K562 (cell line): Measurements from ENCODE around the gene SDF4. TPM values are rescaled to one million over a fixed set of nuclear protein-coding genes. Genes with fewer than 3 reads are reported as not detected.

Experiments used
- ATAC-seq: fragments of 200-7000 bp; cut with Tn5 transposase; 3 replicates; pipeline ENCODE4 v1.9.1; 2020; ENCODE audit warnings: moderate library complexity
- BruUV-seq: library from RNA; stranded (reverse); fragments of 400-500 nt; replicated peaks from 2 replicates; lab custom pipeline; 2021; lab: Mats Ljungman, UMichigan
- CTCF ChIA-PET: fragments of 300-600 bp; formaldehyde crosslinking; extraction: SDS; loops from one replicate; lab custom pipeline; 2021; ENCODE audit warnings: low intra/inter-chr PET ratio; lab: Yijun Ruan, JAX
- POLR2A ChIA-PET: fragments of 300-600, 350-650 bp; sonication (Branson Sonifier 250); formaldehyde crosslinking; extraction: SDS; loops from one replicate; lab custom pipeline; 2021; ENCODE audit warnings: antibody characterized with exemption, inconsistent platforms; lab: Yijun Ruan, JAX
- DNase-seq, 4 experiments: peaks; one replicate each; pipeline versions ENCODE4 v3.0.0 to v3.0.0-alpha.2; 2011 to 2018; ENCODE audit warnings: low spot score in 3 of 4, mixed read lengths in 3 of 4; ENCODE audit errors: extremely low read depth in 1 of 4
- FAIRE-seq: peaks from 2 replicates; lab custom pipeline; 2011; peaks lifted over from hg19 to GRCh38; lab: Jason Lieb, UNC
- H2AFZ ChIP-seq: 2 replicates; pipeline ENCODE4 v1.6.0; 2011; ENCODE audit warnings: low read depth, low read length, control low read depth, inconsistent platforms
- H3K27ac ChIP-seq: fragments of 200-600 bp; 3 replicates; pipeline ENCODE4 v1.8.0; 2011; ENCODE audit warnings: low read depth, mild to moderate bottlenecking, control low read depth, inconsistent platforms, low read length, moderate library complexity, mixed read lengths; ENCODE audit errors: extremely low read depth
- H3K27me3 ChIP-seq, 2 experiments: fragments of 300-600 bp in 1 of 2; 2 replicates in 1 of 2; 3 replicates in 1 of 2; pipeline versions ENCODE4 v1.6.0 to v1.8.0; 2011; ENCODE audit warnings: inconsistent platforms in 2 of 2, low read length in 2 of 2, mild to moderate bottlenecking in 1 of 2, mixed read lengths in 1 of 2, moderate library complexity in 1 of 2; ENCODE audit not compliant: control insufficient read depth in 2 of 2, insufficient read depth in 2 of 2
- H3K36me3 ChIP-seq: fragments of 300-600 bp; 3 replicates; pipeline ENCODE4 v1.8.0; 2011; ENCODE audit warnings: mild to moderate bottlenecking, low read length, inconsistent platforms; ENCODE audit not compliant: control insufficient read depth, insufficient read depth
- H3K4me1 ChIP-seq, 2 experiments: fragments of 200-600 bp in 1 of 2; replicated peaks in 1 of 2; 2 replicates in 1 of 2; 3 replicates in 1 of 2; pipeline versions ENCODE4 v1.5.1 to v1.8.0; 2011; ENCODE audit warnings: inconsistent platforms in 2 of 2, low read length in 2 of 2, mild to moderate bottlenecking in 1 of 2, mixed read lengths in 1 of 2, moderate library complexity in 1 of 2; ENCODE audit not compliant: control insufficient read depth in 2 of 2, insufficient read depth in 2 of 2
- H3K4me2 ChIP-seq: 2 replicates; pipeline ENCODE4 v1.6.1; 2011; ENCODE audit warnings: low read length, control low read depth, inconsistent platforms, mixed read lengths; ENCODE audit not compliant: insufficient read depth
- H3K4me3 ChIP-seq: fragments of 200-600 bp; sonication (generic), shearing (Covaris generic); 2 replicates; pipeline ENCODE4 v1.5.1; 2016; ENCODE audit warnings: control low read depth, inconsistent platforms
- H3K79me2 ChIP-seq: fragments of 200-600 bp; 3 replicates; pipeline ENCODE4 v1.8.0; 2011; ENCODE audit warnings: low read length, inconsistent platforms; ENCODE audit not compliant: control insufficient read depth, insufficient read depth
- H3K9ac ChIP-seq, 2 experiments: 2 replicates each; pipeline versions ENCODE4 v1.6.0 to v1.6.1; 2011; ENCODE audit warnings: low read depth in 2 of 2, low read length in 2 of 2, control low read depth in 1 of 2, inconsistent platforms in 1 of 2, mild to moderate bottlenecking in 1 of 2, mixed read lengths in 1 of 2; ENCODE audit not compliant: insufficient read depth in 1 of 2
- H3K9me1 ChIP-seq: one replicate; pipeline ENCODE4 v1.6.0; 2011; ENCODE audit warnings: inconsistent platforms, mild to moderate bottlenecking, low read length, moderate library complexity; ENCODE audit not compliant: control insufficient read depth, insufficient read depth
- H3K9me3 ChIP-seq: replicated peaks from 2 replicates; pipeline ENCODE4 v1.5.1; 2011; ENCODE audit warnings: low read depth, low read length, inconsistent platforms; ENCODE audit not compliant: control insufficient read depth, insufficient read depth
- H4K20me1 ChIP-seq: replicated peaks from 2 replicates; pipeline ENCODE4 v1.6.1; 2011; ENCODE audit warnings: low read length, inconsistent platforms, mixed read lengths; ENCODE audit not compliant: control insufficient read depth, insufficient read depth
- CBFA2T2 ChIP-seq: fragments of 450-650 bp; conservative IDR thresholded peaks from 2 replicates; pipeline ENCODE4 v1.6.1; 2017; ENCODE audit warnings: mild to moderate bottlenecking
- CBFA2T3 ChIP-seq: fragments of 450-650 bp; IDR thresholded peaks from 2 replicates; pipeline ENCODE4 v1.6.1; 2017
- E2F3 ChIP-seq: fragments of 250-450 bp; sonication (Bioruptor Pico); IDR thresholded peaks from 2 replicates; pipeline ENCODE4 v1.4.0; 2020; ENCODE audit warnings: mild to moderate bottlenecking
- GABPB1 ChIP-seq: sonication (generic); formaldehyde crosslinking; IDR thresholded peaks from 2 replicates; pipeline ENCODE4 v1.8.0; 2022; ENCODE audit warnings: mild to moderate bottlenecking, missing genetic modification reagents
- MAZ ChIP-seq, 2 experiments: fragments of 450-650 bp in 1 of 2; sonication (generic) in 1 of 2; formaldehyde crosslinking; IDR thresholded peaks in 1 of 2; conservative IDR thresholded peaks in 1 of 2; 2 replicates each; pipeline versions ENCODE4 v1.4.0 to v1.5.0; 2020; ENCODE audit warnings: mild to moderate bottlenecking in 1 of 2, missing genetic modification reagents in 1 of 2
- MBD2 ChIP-seq: sonication (generic); IDR thresholded peaks from 2 replicates; pipeline ENCODE4 v1.6.1; 2016; ENCODE audit warnings: low read depth, borderline replicate concordance
- PCBP2 ChIP-seq: fragments of 200-400 bp; formaldehyde crosslinking; IDR thresholded peaks from 2 replicates; pipeline ENCODE4 v1.6.1; 2018; ENCODE audit warnings: low read length, low read depth, mild to moderate bottlenecking, moderate library complexity; ENCODE audit not compliant: poor library complexity, severe bottlenecking
- YBX1 ChIP-seq: fragments of 450-650 bp; IDR thresholded peaks from 2 replicates; pipeline ENCODE4 v1.7.1; 2016; ENCODE audit warnings: mild to moderate bottlenecking
- YY1 ChIP-seq, 3 experiments: IDR thresholded peaks; 2 replicates each; pipeline ENCODE4 v1.6.1; 2011; ENCODE audit warnings: low read length in 2 of 3, mild to moderate bottlenecking in 2 of 3, moderate library complexity in 2 of 3, borderline replicate concordance in 1 of 3, control low read depth in 1 of 3, low read depth in 1 of 3; ENCODE audit not compliant: insufficient read depth in 3 of 3, insufficient replicate concordance in 2 of 3, control insufficient read depth in 1 of 3, insufficient read length in 1 of 3; ENCODE audit errors: extremely low read depth in 1 of 3
- ZBED1 ChIP-seq: IDR thresholded peaks from 2 replicates; pipeline ENCODE4 v1.6.1; 2014
- ZBTB7A ChIP-seq: IDR thresholded peaks from 2 replicates; pipeline ENCODE4 v1.6.1; 2011; ENCODE audit warnings: low read depth, mild to moderate bottlenecking, low read length, moderate library complexity, borderline replicate concordance; ENCODE audit not compliant: control insufficient read depth
- ZNF253 ChIP-seq: fragments of 250-450 bp; sonication (Bioruptor Pico); conservative IDR thresholded peaks from 2 replicates; pipeline ENCODE4 v1.6.1; 2021; ENCODE audit warnings: mild to moderate bottlenecking
- WGBS: fragments of 100-300 bp; shearing (Covaris generic); methylation state at CpG from one replicate; pipeline ENCODE4 v1.1.6; 2016; ENCODE audit warnings: low coverage, mixed read lengths; ENCODE audit not compliant: insufficient coverage; ENCODE audit errors: missing lambda C conversion rate; 5-methylcytosine and 5-hydroxymethylcytosine counted together
- in situ Hi-C: fragments of 300-500 bp; cut with MboI; formaldehyde crosslinking; loops from 4 replicates; pipeline ENCODE4 v1.15.0; 2018; ENCODE audit warnings: inconsistent platforms, mixed read lengths
- intact Hi-C: fragments of 100-400 bp; cut with micrococcal nuclease; formaldehyde crosslinking; loops from 2 replicates; pipeline ENCODE4 v1.14.2; 2022
- polyA plus RNA-seq, 8 experiments: library from polyadenylated mRNA; depleted of rRNA in 4 of 8; stranded (reverse) in 5 of 8; unstranded in 3 of 8; fragments of >200 nt; fragmentation: Nextera tagmentation in 2 of 8; fragmentation: Illumina TruSeq in 1 of 8; extraction: Ambion mirVana in 2 of 8; extraction: Trizol in 1 of 8; gene quantifications; 2 replicates each; pipeline versions ENCODE4 v1.2.1 to v1.2.3, GENCODE V29; 2011 to 2014; ENCODE audit warnings: inconsistent platforms in 1 of 8, missing spikeins in 1 of 8
- total RNA-seq, 7 experiments: library from RNA; depleted of rRNA in 6 of 7; stranded (reverse); fragments of >200 nt in 6 of 7; fragmentation: Illumina TruSeq in 2 of 7; extraction: Trizol in 2 of 7; gene quantifications; 2 replicates each; pipeline versions ENCODE4 v1.2.1 to v1.2.3, GENCODE V29; 2011 to 2021; ENCODE audit warnings: low replicate concordance in 1 of 7
- TF ChIP-seq, protein P1 (sequence below): sonication (generic); formaldehyde crosslinking; IDR thresholded peaks from 2 replicates; pipeline ENCODE4 v1.8.0; 2022; ENCODE audit warnings: missing genetic modification reagents, mild to moderate bottlenecking, moderate library complexity, borderline replicate concordance
- TF ChIP-seq, protein P2 (sequence below): fragments of 450-650 bp; formaldehyde crosslinking; IDR thresholded peaks from 2 replicates; pipeline ENCODE4 v1.4.0; 2022; ENCODE audit warnings: mild to moderate bottlenecking, moderate library complexity
- TF ChIP-seq, protein P3 (sequence below): sonication (generic); formaldehyde crosslinking; IDR thresholded peaks from 2 replicates; pipeline ENCODE4 v1.8.0; 2022; ENCODE audit warnings: mild to moderate bottlenecking, missing genetic modification reagents
- TF ChIP-seq, protein P4 (sequence below): fragments of 450-650 bp; IDR thresholded peaks from 2 replicates; pipeline ENCODE4 v1.6.1; 2014; ENCODE audit warnings: low read depth, mild to moderate bottlenecking, moderate library complexity, borderline replicate concordance

The SDF4 gene
- total and polyA plus RNA-seq, 9 of the 15 experiments (the other 6 are each of a cell fraction or from before 2014, with no cell fraction given) = 0.35 to 160 (median 65.2) TPM

GRCh38 chr1:1203561-1204424 is 28.0 kb downstream of the SDF4 start:
- Histone ChIP-seq H3K27me3 (no peaks in the 10 kb centered on the region), H3K9me1 (no peaks in the 10 kb centered on the region), H3K27ac (no peak overlapping the region), H3K79me2 (no peaks in the 10 kb centered on the region), H3K4me2 (no peak overlapping the region), H2AFZ (peak overlapping the region; percentile 58; the same call in 1 of the 2 replicates), H3K9ac (peak overlapping the region in 1 of 2 experiments; percentile 30; a peak in 2 of 4 replicates), H4K20me1 (no peaks in the 10 kb centered on the region), H3K4me1 (peaks cover 7 to 93% of the 10 kb centered on the region in 2 experiments; a peak in 4 of 5 replicates), H3K36me3 (no peaks in the 10 kb centered on the region), H3K4me3 (no peak overlapping the region), H3K9me3 (no peaks in the 10 kb centered on the region)
- 19% methylated on average over 49 of the region's 49 CpGs for WGBS
- no TSS peak for BruUV-seq
- CTCF ChIA-PET = no interaction called here
- in situ Hi-C loops = no loop called here
- DNase-seq (peak in 1 of 4 experiments; percentile 50), FAIRE-seq (peak; percentile 71), ATAC-seq (peak; percentile 21)
- intact Hi-C loops = no loop called here
- POLR2A ChIA-PET = interaction anchor here (0.6 to 1.7 kb wide), 4 partner anchors 16 to 136 kb away, joined by 3 to 5 read pairs (median 3); no protein-coding TSS in a partner anchor
- TF ChIP-seq MBD2 (no peak), YBX1 (no peak), ZBED1 (no peak), CBFA2T3 (peak; percentile 24; the same call in 1 of the 2 replicates), ZNF253 (no peak), PCBP2 (no peak), YY1 (IDR thresholded peaks at IDR 0.05; ENCODE audit: borderline replicate concordance in 1 of 3, control insufficient read depth in 1 of 3, extremely low read depth in 1 of 3, insufficient read depth in 3 of 3, insufficient read length in 1 of 3, insufficient replicate concordance in 2 of 3, low read depth in 1 of 3, low read length in 2 of 3) (peak in 1 of 3 experiments; percentile 7), GABPB1 (CRISPR knock-in tag) (no peak), CBFA2T2 (0 out of 2 replicates have a peak, but pooled peaks have one; percentile 18), E2F3 (CRISPR knock-in tag) (no peak), ZBTB7A (peak; percentile 52; the same call in 1 of the 2 replicates), MAZ (CRISPR knock-in tag; conservative IDR thresholded peaks at IDR 0.05 in 1 of 2, IDR thresholded peaks at IDR 0.05 in 1 of 2) (peak in 1 of 2 experiments; percentile 32; a peak in 1 of 4 replicates)
- TF ChIP-seq, protein P1, sequence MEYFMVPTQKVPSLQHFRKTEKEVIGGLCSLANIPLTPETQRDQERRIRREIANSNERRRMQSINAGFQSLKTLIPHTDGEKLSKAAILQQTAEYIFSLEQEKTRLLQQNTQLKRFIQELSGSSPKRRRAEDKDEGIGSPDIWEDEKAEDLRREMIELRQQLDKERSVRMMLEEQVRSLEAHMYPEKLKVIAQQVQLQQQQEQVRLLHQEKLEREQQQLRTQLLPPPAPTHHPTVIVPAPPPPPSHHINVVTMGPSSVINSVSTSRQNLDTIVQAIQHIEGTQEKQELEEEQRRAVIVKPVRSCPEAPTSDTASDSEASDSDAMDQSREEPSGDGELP (CRISPR knock-in tag) = peak; percentile 49; the same call in 1 of the 2 replicates
- TF ChIP-seq, protein P2, sequence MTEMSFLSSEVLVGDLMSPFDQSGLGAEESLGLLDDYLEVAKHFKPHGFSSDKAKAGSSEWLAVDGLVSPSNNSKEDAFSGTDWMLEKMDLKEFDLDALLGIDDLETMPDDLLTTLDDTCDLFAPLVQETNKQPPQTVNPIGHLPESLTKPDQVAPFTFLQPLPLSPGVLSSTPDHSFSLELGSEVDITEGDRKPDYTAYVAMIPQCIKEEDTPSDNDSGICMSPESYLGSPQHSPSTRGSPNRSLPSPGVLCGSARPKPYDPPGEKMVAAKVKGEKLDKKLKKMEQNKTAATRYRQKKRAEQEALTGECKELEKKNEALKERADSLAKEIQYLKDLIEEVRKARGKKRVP (CRISPR knock-in tag) = no peak
- TF ChIP-seq, protein P3, sequence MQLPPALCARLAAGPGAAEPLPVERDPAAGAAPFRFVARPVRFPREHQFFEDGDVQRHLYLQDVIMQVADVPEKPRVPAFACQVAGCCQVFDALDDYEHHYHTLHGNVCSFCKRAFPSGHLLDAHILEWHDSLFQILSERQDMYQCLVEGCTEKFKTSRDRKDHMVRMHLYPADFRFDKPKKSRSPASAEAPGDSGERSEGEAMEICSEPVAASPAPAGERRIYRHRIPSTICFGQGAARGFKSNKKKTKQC (CRISPR knock-in tag) = 0 out of 2 replicates have a peak, but pooled peaks have one; percentile 29
- TF ChIP-seq, protein P4, sequence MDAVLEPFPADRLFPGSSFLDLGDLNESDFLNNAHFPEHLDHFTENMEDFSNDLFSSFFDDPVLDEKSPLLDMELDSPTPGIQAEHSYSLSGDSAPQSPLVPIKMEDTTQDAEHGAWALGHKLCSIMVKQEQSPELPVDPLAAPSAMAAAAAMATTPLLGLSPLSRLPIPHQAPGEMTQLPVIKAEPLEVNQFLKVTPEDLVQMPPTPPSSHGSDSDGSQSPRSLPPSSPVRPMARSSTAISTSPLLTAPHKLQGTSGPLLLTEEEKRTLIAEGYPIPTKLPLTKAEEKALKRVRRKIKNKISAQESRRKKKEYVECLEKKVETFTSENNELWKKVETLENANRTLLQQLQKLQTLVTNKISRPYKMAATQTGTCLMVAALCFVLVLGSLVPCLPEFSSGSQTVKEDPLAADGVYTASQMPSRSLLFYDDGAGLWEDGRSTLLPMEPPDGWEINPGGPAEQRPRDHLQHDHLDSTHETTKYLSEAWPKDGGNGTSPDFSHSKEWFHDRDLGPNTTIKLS = no peak
